Astrocyte (in vitro differentiated cells and primary cell): ENCODE data around the gene ALPK3. TPM values are rescaled to one million over a fixed set of nuclear protein-coding genes. Genes with fewer than 3 reads are reported as not detected.
A peak's percentile ranks its signal among the peaks of the same experiment; 100 is the strongest.

Source experiments
- DNase-seq: peaks from one replicate; pipeline ENCODE4 v3.0.0-alpha.2; 2010; ENCODE audit warnings: low read depth
- FAIRE-seq: peaks from 2 replicates; lab custom pipeline; 2011; peaks lifted over from hg19 to GRCh38; lab: Jason Lieb, UNC
- H2AFZ ChIP-seq: 2 replicates; pipeline ENCODE4 v1.6.0; 2012; ENCODE audit warnings: low read depth, low read length, inconsistent platforms
- H3K27ac ChIP-seq: 2 replicates; pipeline ENCODE4 v1.5.1; 2011; ENCODE audit warnings: low read depth, low read length, inconsistent platforms
- H3K27me3 ChIP-seq: 2 replicates; pipeline ENCODE4 v1.6.0; 2011; ENCODE audit warnings: low read length, inconsistent platforms; ENCODE audit not compliant: insufficient read depth
- H3K36me3 ChIP-seq: 2 replicates; pipeline ENCODE4 v1.5.1; 2011; ENCODE audit warnings: low read length, inconsistent platforms; ENCODE audit not compliant: insufficient read depth
- H3K4me1 ChIP-seq: 2 replicates; pipeline ENCODE4 v1.5.1; 2011; ENCODE audit warnings: low read length, inconsistent platforms; ENCODE audit not compliant: insufficient read depth
- H3K4me2 ChIP-seq: 2 replicates; pipeline ENCODE4 v1.6.0; 2012; ENCODE audit warnings: low read length, inconsistent platforms
- H3K4me3 ChIP-seq: 2 replicates; pipeline ENCODE4 v1.5.1; 2011; ENCODE audit warnings: low read depth, mild to moderate bottlenecking, low read length, inconsistent platforms; ENCODE audit not compliant: insufficient read depth
- H3K79me2 ChIP-seq: 2 replicates; pipeline ENCODE4 v1.6.0; 2012; ENCODE audit warnings: mild to moderate bottlenecking, low read length, inconsistent platforms; ENCODE audit not compliant: insufficient read depth
- H3K9ac ChIP-seq: 2 replicates; pipeline ENCODE4 v1.6.0; 2012; ENCODE audit warnings: mild to moderate bottlenecking, low read length, inconsistent platforms
- H3K9me3 ChIP-seq: 2 replicates; pipeline ENCODE4 v1.5.1; 2012; ENCODE audit warnings: low read depth, mild to moderate bottlenecking, low read length, inconsistent platforms; ENCODE audit not compliant: insufficient read depth
- H4K20me1 ChIP-seq: 2 replicates; pipeline ENCODE4 v1.6.0; 2012; ENCODE audit warnings: low read length, inconsistent platforms; ENCODE audit not compliant: insufficient read depth
- H3K27ac Mint-ChIP-seq: one replicate; pipeline ENCODE4 v1.8.0; 2021; ENCODE audit warnings: mild to moderate bottlenecking, mixed read lengths; ENCODE audit not compliant: unreplicated experiment
- H3K27me3 Mint-ChIP-seq: one replicate; pipeline ENCODE4 v1.8.0; 2021; ENCODE audit warnings: low read depth, mixed read lengths; ENCODE audit not compliant: unreplicated experiment
- H3K36me3 Mint-ChIP-seq: one replicate; pipeline ENCODE4 v1.8.0; 2021; ENCODE audit warnings: low read depth, mixed read lengths; ENCODE audit not compliant: unreplicated experiment
- H3K4me1 Mint-ChIP-seq: one replicate; pipeline ENCODE4 v1.8.0; 2021; ENCODE audit warnings: low read depth, mixed read lengths; ENCODE audit not compliant: unreplicated experiment
- H3K4me3 Mint-ChIP-seq: one replicate; pipeline ENCODE4 v1.8.0; 2021; ENCODE audit warnings: mild to moderate bottlenecking, moderate library complexity, mixed read lengths; ENCODE audit not compliant: unreplicated experiment
- H3K9me3 Mint-ChIP-seq: one replicate; pipeline ENCODE4 v1.8.0; 2021; ENCODE audit warnings: mild to moderate bottlenecking, mixed read lengths; ENCODE audit not compliant: unreplicated experiment
- EZH2 ChIP-seq: IDR thresholded peaks from 2 replicates; pipeline ENCODE4 v1.6.1; 2012; ENCODE audit warnings: mild to moderate bottlenecking, low read length, inconsistent platforms; ENCODE audit not compliant: insufficient read depth
- total RNA-seq: library from RNA; stranded (reverse); gene quantifications from 2 replicates; pipeline ENCODE4 v1.2.1, GENCODE V29; 2021
- TF ChIP-seq, protein P1 (sequence below): IDR thresholded peaks from 2 replicates; pipeline ENCODE4 v1.5.1; 2011; ENCODE audit warnings: low read depth, mild to moderate bottlenecking, inconsistent platforms, low read length, moderate library complexity; ENCODE audit not compliant: insufficient read depth

Gene ALPK3
- total RNA-seq, 1 donor from 2014 or later = 9.1 TPM

DNA sequence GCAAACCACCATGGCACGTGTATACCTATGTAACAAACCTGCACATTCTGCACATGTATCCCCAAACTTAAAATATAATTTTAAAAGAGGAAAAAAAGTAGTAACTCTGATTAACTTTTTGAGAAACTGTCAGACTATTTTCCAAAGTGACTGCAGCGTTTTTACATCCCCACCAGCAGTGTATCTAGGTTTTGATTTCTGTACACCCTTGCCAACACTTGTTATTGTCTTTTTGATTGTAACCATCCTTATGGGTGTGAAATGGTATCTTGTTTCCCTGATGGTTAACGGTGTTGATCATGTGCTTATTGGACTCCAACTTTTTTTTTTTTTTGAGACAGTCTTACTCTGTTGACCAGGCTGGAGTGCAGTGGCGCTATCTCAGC, 23.0 kb upstream of the ALPK3 start:
- DNase-seq (no peak), FAIRE-seq (no peak)
- no peak for TF ChIP-seq EZH2
- TF ChIP-seq, protein P1, sequence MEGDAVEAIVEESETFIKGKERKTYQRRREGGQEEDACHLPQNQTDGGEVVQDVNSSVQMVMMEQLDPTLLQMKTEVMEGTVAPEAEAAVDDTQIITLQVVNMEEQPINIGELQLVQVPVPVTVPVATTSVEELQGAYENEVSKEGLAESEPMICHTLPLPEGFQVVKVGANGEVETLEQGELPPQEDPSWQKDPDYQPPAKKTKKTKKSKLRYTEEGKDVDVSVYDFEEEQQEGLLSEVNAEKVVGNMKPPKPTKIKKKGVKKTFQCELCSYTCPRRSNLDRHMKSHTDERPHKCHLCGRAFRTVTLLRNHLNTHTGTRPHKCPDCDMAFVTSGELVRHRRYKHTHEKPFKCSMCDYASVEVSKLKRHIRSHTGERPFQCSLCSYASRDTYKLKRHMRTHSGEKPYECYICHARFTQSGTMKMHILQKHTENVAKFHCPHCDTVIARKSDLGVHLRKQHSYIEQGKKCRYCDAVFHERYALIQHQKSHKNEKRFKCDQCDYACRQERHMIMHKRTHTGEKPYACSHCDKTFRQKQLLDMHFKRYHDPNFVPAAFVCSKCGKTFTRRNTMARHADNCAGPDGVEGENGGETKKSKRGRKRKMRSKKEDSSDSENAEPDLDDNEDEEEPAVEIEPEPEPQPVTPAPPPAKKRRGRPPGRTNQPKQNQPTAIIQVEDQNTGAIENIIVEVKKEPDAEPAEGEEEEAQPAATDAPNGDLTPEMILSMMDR = no peak
- Histone ChIP-seq H3K27me3 (no peaks in the 10 kb centered on the region), H3K4me3 (no peak overlapping the region), H3K4me1 (peaks cover 12% of the 10 kb centered on the region), H3K36me3 (peaks cover 33% of the 10 kb centered on the region), H3K9me3 (no peaks in the 10 kb centered on the region), H3K79me2 (peaks cover 47% of the 10 kb centered on the region), H4K20me1 (peaks cover 30% of the 10 kb centered on the region), H3K27ac (no peak overlapping the region), H3K4me2 (no peak overlapping the region), H3K9ac (no peak overlapping the region), H2AFZ (no peak overlapping the region)
- no peaks in the 10 kb centered on the region for H3K27me3 Mint-ChIP-seq
- H3K4me3 Mint-ChIP-seq = no peak overlapping the region
- H3K27ac Mint-ChIP-seq = no peak overlapping the region
- peaks cover 19% of the 10 kb centered on the region for H3K4me1 Mint-ChIP-seq
- peaks cover 13% of the 10 kb centered on the region for H3K36me3 Mint-ChIP-seq
- H3K9me3 Mint-ChIP-seq = no peaks in the 10 kb centered on the region

DNA sequence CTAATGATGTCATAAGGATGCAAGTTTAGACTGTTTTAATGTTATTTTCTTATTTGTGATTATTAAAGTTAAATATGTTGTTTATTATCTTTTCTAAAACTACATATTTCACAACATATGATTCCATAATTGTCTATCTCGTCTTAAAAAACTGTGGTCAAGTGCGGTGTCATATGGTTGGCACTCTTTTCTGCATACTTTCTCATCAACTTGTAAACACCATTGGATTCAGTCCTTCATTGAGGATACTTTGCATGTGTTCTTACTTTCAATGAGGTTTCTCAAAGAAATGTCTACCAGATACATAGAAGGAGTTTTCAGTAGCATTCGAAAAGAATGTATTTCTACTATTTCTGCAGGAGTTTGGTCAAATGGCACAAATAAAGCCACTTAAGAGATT, 22.0 kb upstream of the ALPK3 start:
- no peak overlapping the region for H2AFZ ChIP-seq
- H3K4me1 ChIP-seq = peaks cover 12% of the 10 kb centered on the region
- DNase-seq (no peak), FAIRE-seq (no peak)
- Mint-ChIP-seq H3K27ac (no peak overlapping the region), H3K9me3 (no peaks in the 10 kb centered on the region), H3K4me3 (no peak overlapping the region), H3K36me3 (peaks cover 16% of the 10 kb centered on the region), H3K27me3 (no peaks in the 10 kb centered on the region), H3K4me1 (peaks cover 17% of the 10 kb centered on the region)
- no peaks in the 10 kb centered on the region for H3K9me3 ChIP-seq
- no peak overlapping the region for H3K9ac ChIP-seq
- TF ChIP-seq, protein P1 = no peak
- TF ChIP-seq EZH2 = no peak
- peaks cover 28% of the 10 kb centered on the region for H4K20me1 ChIP-seq
- no peak overlapping the region for H3K27ac ChIP-seq
- no peak overlapping the region for H3K4me3 ChIP-seq
- H3K79me2 ChIP-seq = peaks cover 39% of the 10 kb centered on the region
- no peak overlapping the region for H3K4me2 ChIP-seq
- H3K36me3 ChIP-seq = peaks cover 42% of the 10 kb centered on the region
- no peaks in the 10 kb centered on the region for H3K27me3 ChIP-seq

DNA sequence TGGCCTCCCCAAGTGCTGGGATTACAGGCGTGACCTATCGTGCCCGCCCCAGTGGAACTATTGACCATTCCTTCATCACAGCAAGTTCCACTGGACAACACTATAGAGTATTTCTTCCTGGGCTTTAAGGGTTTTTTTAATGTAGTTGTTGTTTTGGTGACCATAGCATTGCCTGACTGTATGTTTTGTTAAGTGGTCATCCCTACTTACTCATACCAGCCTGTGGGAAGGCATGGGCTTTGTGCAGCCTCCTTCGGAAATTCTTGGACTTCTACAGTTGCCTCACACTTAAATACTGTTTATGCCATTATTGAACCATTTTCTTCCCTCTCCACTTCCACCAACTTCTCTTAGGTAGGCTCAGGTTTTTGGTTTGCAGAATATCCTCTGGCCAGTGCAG, 19.9 kb upstream of the ALPK3 start:
- Histone ChIP-seq H3K79me2 (peaks cover 27% of the 10 kb centered on the region), H3K27ac (peak overlapping the region; percentile 86), H3K4me3 (no peak overlapping the region), H4K20me1 (peaks cover 19% of the 10 kb centered on the region), H3K9me3 (no peaks in the 10 kb centered on the region), H3K27me3 (no peaks in the 10 kb centered on the region), H3K4me1 (peaks cover 12% of the 10 kb centered on the region), H3K4me2 (peak overlapping the region; percentile 74), H3K36me3 (peaks cover 38% of the 10 kb centered on the region), H3K9ac (peak overlapping the region; percentile 55), H2AFZ (no peak overlapping the region)
- no peak for TF ChIP-seq EZH2
- TF ChIP-seq, protein P1 = no peak
- Mint-ChIP-seq H3K9me3 (no peaks in the 10 kb centered on the region), H3K27me3 (no peaks in the 10 kb centered on the region), H3K4me1 (peaks cover 9% of the 10 kb centered on the region), H3K27ac (peak overlapping the region; percentile 90), H3K36me3 (peaks cover 17% of the 10 kb centered on the region), H3K4me3 (no peak overlapping the region)
- DNase-seq = peak; percentile 71
- FAIRE-seq = no peak
